GM10248 (cell line): ENCODE results near the gene KTN1.

Source experiments
- CTCF ChIA-PET: fragments of 300-600 bp; sonication (Branson Sonifier 250); formaldehyde crosslinking; extraction: SDS; loops from one replicate; lab custom pipeline; 2021; ENCODE audit warnings: antibody characterized with exemption; lab: Yijun Ruan, JAX
- POLR2A ChIA-PET: fragments of 350-650 bp; sonication (Branson Sonifier 250); formaldehyde crosslinking; extraction: SDS; loops from one replicate; lab custom pipeline; 2020; ENCODE audit warnings: antibody characterized with exemption; lab: Yijun Ruan, JAX
- DNase-seq: peaks from one replicate; pipeline ENCODE4 v3.0.0; 2012; ENCODE audit errors: extremely low spot score
- CTCF ChIP-seq: IDR thresholded peaks from 2 replicates; pipeline ENCODE4 v1.5.1; 2012; ENCODE audit warnings: mild to moderate bottlenecking, low read depth; ENCODE audit errors: extremely low read depth, missing control alignments, control extremely low read depth

The KTN1 gene

GRCh38 chr14:55722054-55722453 lies 142.0 kb downstream of the KTN1 start:
- ChIA-PET CTCF (interaction anchor here (0.8 to 2.6 kb wide), 4 partner anchors 9 to 17 kb away, joined by 3 to 13 read pairs (median 5); no protein-coding TSS in a partner anchor), POLR2A (no interaction called here)
- DNase-seq, result no peak
- TF ChIP-seq CTCF, result no peak

GRCh38 chr14:55724736-55725135 lies 144.7 kb downstream of the KTN1 start:
- no peak for DNase-seq
- no peak for TF ChIP-seq CTCF
- CTCF ChIA-PET, result interaction anchor here (1.0 to 2.2 kb wide), 9 partner anchors 8 to 750 kb away, joined by 3 to 9 read pairs (median 4); no protein-coding TSS in a partner anchor
- POLR2A ChIA-PET, result no interaction called here

- TF ChIP-seq CTCF, result no peak
- ChIA-PET POLR2A (no interaction called here), CTCF (interaction anchor here (0.7 to 4.7 kb wide), 15 partner anchors 8 to 744 kb away, joined by 3 to 39 read pairs (median 6); no protein-coding TSS in a partner anchor)
- no peak for DNase-seq
These were observed 150.7 kb downstream of the KTN1 start for GRCh38 chr14:55730592-55731310.

GRCh38 chr14:55731311-55731872 lies 151.4 kb downstream of the KTN1 start:
- CTCF ChIA-PET, result interaction anchor here (0.7 to 4.7 kb wide), 26 partner anchors 8 to 744 kb away, joined by 3 to 39 read pairs (median 4); no protein-coding TSS in a partner anchor
- no peak for TF ChIP-seq CTCF
- no peak for DNase-seq
- POLR2A ChIA-PET, result no interaction called here

- TF ChIP-seq CTCF, result peak; percentile 56
- ChIA-PET CTCF (interaction anchor here (0.9 to 4.7 kb wide), 28 partner anchors 10 to 743 kb away, joined by 3 to 39 read pairs (median 3); no protein-coding TSS in a partner anchor), POLR2A (no interaction called here)
- DNase-seq, result no peak
These were observed 152.0 kb downstream of the KTN1 start for GRCh38 chr14:55731881-55732498.

GRCh38 chr14:55733599-55733998 lies 153.6 kb downstream of the KTN1 start:
- ChIA-PET POLR2A (no interaction called here), CTCF (interaction anchor here (1.0 to 4.7 kb wide), 10 partner anchors 8 to 742 kb away, joined by 3 to 39 read pairs (median 8); no protein-coding TSS in a partner anchor)
- TF ChIP-seq CTCF, result no peak
- DNase-seq, result no peak
